Measurements from ENCODE around the gene FHL2.
A peak's percentile ranks its signal among the peaks of the same experiment; 100 is the strongest.
"Not testable (repeated sequence)": the region's sequence is repeated elsewhere in the genome, so short reads cannot be mapped to it uniquely, and the experiment has no call there.

Gene FHL2

DNA sequence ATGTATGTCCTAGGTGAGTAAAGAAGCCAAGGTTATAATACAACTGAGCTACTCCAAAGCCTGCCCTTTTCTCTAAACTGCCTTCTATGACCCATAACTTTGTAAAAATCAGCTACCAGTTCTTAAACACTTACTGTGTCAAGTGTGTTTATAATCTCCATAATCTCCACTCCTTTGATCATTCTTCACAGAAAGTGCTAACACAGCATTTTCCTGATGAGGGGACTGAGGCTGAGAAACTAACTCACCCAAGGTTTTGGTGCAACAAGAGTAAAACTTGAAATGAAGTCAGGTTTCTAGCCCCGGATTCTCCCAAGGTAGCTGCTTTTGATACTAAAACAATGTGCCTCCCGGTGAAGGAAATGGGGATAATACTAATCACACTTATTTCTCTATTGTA is 63.4 kb downstream of the FHL2 start:
- DNase-seq, result no peak

DNA sequence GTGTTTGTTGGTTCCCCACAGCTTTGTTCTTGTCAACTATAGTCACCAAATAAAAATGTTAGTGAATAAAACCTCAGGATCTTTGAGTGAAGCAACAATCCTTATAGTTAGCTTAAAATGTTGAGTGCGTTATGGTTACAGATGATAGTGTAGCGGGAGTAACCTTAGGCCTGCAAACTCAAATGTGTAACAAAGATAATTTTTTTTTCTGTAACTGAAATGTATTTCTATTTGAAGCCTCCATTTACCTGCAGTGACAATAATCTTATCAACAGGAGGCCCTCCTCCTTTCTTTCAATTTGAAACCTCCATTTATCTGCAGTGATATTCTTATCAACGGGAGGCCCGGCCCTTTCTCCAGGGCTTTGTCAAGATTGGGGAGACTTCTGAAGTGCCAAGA is 64.6 kb downstream of the FHL2 start:
- DNase-seq, result no peak

DNA sequence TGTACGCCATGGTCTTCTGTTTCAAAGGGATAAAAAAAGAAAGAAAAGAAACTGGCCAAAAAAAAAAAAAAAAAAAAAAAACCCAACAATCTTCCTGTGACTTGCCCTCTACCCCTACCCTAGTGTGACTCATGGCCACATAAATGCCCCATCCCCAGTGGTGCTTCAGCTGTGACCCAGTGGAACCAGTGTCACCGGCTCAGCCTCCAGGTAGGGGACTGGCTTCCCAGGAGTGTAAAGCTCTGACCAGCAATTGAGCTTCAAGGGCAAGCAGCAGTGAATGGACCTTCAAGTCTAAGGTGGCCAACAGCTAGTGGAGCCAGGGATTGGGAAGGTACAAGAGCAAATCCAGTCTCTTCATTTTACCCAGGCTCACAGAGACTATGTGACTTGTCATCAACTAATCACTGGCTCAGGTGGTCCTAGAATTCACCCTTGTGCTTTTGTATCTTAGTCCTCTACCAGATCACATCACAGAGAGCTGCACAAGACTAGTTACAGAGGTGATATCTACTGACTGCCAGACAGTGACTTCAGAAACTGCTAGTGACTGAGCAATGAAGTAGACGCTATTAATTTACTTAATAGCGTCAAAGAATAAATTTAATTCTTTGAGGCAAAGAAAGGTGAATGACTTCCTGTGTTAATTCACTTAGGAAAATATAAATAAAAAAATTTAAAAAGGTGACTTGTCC is 68.0 kb downstream of the FHL2 start:
- no peak for DNase-seq

DNA sequence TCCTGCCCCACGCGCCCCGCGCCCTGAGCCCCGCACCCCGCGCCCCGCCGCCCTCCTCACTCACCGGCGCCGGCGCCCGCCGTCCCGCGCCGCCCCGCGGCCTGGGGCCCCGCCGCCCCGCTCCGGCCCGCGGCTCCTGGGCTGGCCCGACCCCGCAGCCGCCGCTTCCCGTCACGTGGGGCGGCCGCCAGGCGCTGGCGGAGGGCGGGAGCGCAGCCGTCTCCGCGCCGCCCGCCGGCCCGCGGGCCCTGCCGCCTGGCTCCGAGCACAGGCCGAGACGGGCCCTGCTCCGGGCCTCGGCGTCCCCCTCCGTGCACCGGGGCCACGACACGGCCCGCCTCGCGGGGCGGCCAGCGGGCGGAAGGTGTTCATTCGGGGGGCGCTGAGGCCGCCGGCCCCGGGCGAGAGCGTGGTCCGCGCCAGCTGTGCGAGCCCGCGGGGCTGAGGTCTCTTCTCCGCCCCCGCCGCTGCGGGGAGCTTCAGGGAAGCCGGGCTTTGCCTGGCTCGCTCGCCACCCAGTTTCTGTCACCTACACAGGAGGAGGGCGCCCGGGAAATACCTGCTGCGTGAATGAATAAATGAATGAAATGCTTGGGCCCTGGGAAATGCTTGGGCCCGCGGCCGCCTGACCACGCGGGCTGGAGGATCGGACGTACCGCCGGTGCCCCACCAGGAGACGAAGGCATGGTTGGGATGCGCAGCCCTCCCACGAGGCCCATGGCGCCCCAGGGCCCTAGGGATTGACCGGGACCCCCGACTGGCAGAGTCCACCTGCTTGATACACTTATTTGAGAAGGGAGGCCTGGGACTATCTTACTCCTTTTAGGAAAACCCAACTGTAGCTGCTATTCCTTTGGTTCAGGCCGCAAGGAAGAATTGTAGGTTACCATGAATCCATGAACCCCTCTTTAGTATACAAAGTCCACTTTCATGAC is 69.0 kb downstream of the FHL2 start, which contains the start of gene TGFBRAP1:
Gene TGFBRAP1, minus strand, starts transcription at position 175 of the 935 bp plus-strand sequence. CDS start 21,434 bp downstream, outside the sequence.
- DNase-seq, result peak; percentile 51

DNA sequence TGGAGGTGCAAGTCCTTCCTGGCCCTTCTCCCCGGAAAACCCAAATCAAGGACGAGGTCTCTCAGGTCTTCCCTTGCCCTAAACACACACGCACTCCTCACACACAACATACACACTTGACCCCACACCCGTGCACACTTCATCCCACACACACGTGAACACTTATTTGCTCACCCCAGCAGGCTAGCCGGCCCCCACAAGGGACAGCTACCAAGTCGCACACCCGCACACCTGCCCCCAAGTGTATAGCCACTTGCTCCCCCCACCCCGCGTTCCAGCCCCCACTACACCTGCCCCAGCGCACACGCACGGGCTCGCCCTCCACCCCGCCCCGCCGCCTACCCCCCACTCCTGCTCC is 69.7 kb downstream of the FHL2 start:
- DNase-seq, result peak; percentile 4

DNA sequence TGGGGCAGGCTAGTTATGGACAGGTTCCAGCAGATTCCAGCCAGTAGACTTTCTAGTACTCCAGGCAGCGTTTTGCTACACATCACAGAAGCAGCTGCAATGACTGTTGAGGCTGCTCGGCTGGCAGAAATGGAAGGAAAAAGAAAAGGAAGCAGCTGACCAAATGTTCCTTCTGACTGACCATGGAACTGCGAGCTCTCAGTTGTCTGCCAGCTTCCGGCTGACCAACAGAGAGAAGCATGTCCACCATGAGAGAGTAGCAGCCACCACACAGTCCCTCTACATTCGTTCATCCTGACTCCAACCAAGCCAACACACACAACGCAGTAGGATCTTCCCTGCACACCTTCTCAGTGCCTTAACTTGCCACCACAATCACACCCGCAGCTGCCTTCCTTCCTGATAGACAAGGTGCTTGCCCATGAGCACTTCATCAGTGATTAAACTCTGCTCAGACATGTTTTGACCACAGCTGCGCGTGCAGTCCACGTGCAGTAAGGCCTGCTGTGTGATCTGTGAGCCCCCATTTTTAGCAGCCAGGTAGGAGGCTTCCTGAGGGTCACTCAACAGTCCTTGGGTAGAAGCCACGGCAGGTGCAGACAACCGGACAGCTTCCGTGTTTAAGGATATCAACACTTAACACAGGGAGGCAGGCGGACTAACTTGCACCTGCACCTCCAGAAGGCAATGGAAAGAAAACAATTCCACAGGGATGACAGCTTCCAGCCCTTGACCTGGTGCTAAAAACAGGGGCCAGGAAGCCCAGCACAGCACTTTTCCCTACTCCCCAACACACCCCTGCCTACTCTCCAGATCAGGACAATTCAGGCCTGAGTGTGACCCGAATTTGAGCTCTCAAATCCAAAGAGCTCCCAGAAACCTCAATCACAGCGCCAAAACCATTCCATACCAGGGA is 70.3 kb downstream of the FHL2 start:
- peak; percentile 19 for DNase-seq

DNA sequence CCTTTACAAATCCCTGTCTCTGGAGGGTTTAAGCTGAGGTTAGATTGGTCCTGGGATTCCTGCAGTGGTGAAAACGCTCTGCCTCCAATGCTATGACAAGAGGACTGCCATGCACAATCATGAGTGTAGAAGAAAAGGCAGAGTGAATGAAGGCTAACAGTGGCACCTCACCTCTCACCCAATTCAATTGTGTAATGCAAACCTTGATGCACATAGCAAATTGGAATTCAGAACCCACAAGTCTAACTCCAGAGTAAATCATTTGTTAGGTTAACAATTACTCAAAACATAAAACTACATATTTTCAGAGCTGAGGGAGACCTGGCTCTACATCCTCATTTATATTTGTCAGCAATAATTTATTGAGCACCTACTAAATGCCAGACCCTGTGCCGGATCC is 71.2 kb downstream of the FHL2 start:
- no peak for DNase-seq

DNA sequence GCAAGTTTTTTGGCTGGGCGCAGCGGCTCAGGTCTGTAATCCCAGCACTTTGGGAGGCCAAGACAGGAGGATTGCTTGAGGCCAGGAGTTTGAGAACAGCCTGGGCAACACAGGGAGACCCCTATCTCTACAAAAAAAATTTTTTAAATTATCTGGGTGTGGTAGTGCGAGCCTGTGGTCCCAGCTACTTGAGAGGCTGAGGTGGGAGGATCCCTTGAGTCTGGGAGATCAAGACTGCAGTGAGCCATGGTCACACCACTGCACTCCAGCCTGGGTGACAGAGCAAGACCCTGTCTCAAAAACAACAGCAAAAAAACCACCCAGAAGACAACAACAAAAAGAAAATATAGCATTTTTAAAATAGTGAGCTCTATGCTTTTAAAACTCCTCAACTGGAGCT is 71.6 kb downstream of the FHL2 start:
- DNase-seq, result not testable (repeated sequence)

DNA sequence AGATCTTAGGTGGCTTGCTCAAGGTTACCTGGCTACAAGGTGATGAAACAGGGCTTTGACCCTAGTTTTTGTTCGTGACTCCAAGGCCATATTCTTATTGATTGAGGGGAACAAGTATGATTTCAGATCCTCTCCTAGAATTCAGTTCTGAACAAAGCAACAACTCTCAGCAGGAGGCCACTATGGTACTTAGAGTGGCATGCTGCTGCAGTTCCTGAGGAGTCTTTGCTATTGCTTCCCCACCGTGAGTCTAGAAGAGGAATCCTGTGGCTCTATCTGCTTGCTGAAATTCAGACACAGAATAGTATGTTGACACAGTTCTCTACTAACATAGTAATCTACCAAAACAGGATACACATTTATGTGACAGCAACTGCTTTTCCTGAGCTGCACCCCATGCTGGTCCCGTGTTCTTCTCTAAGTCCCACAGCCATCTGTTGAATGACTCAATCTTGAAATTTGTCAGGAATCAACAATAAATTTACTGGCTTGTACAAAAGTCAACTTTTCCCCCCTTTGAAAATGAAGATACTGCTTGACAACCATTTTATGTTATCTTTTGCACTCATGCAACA is 73.4 kb downstream of the FHL2 start:
- no peak for DNase-seq

DNA sequence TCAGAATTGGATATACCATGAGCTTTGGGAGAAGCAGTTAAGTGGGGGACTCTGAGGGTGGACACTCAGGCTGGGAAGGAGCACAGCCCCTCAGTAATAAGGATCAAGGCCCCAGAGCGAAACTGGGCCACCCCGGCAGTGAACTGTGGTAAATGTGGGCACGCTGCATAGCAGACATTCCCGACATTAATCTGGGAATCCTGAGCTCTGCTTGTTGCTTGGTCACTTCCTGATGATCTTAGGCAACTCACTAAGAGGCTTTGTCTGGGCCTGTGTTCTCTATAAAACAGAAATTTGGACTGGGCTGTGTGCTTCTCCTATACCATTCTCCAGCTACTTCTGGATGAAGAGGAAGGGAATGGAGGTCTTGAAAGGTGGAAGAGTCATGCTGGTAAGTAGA is 74.1 kb downstream of the FHL2 start:
- no peak for DNase-seq

DNA sequence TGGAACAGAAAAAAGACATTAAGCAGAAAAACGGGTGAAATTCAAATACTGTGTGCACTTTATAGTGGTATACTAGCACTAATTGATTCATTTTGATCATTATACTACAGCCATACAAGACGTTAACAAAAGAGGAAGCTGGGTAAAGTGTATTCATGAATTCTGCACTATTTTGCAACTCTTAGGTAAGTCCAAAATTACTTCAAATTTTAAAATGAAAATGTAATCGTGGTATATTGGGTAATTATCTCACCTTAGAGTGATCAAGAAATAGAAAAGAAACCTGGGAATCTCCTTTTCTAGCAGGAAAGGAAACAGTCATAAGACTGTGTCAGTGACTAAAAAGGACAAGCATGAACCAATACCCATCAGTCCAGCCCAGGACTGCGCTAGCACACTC is 74.8 kb downstream of the FHL2 start:
- no peak for DNase-seq

DNA sequence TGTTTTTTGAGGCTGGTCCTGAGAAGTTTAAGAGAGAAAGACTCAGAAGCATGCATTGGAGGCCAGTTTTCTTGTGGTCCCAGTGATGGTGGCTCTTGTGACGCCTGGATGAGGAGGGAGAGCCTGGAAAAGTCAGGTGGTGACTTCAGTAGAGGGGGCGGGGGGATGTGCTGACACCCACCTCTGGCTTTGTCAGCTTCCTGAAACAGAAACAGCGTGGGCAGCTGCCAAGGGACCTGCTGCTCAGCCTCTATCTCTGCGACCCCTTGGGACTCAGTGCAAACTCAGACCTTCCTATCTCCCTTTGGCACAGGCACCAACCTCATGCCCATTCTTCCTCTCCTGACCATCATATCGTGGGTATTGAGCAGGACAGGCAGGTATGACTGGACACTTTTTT is 75.7 kb downstream of the FHL2 start:
- no peak for DNase-seq

DNA sequence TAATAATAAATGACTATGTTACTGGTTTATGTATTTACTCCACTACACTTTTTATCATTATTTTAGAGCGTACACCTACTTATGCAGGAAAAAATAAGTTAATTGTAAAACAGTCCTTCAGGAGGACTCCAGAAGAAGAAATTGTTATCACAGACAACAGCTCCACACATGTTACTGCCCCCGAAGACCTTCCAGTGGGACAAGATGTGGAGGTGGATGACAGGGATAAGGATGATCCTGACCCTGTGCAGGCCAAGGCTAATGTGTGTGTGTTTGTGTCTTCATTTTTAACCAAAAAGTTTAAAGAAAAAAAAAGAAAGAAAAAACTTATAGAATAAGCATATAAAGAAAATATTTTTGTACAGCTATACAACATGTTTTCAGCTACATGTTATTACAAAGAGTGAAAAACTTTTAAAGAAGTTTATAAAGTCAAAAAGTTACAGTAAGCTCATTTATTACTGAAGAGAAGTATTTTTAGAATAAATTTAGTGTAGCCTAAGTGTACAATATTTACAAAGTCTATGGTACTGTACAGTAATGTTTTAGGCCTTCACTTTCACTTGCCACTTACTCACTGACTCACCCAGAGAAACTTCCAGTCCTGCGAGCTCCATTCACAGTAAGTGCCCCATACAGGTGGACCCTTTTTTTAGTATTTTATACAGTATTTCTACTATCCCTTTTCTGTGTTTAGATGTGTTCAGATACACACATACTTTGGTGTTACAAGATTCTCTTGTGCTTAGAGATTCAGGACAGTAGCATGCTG is 76.8 kb downstream of the FHL2 start:
- DNase-seq, result no peak

DNA sequence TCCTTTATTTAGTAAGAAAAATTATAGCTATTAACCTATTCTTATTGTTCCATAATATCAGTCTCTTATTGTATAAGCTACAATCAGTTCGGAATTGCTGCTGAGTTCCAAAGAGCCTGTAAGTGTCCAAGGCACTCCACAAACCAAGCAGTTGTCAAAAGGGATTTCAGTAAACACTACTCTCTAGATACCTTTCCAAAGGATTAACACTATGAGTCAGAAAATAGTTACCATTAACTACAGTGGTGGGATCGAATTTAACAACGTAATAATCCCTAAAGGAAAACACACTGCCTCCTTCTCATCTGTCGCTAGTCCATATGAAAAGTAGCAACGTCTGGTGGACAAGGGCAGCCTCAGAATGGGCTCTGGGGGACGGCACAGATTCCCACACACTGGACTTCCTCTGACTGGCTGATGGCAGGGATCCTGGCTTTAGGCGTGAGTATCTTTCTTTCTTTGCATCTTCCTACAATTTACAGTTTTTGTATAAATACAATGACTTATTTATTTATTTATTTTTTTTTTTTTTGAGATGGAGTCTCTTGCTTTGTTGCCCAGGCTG is 78.1 kb downstream of the FHL2 start:
- DNase-seq, result no peak

DNA sequence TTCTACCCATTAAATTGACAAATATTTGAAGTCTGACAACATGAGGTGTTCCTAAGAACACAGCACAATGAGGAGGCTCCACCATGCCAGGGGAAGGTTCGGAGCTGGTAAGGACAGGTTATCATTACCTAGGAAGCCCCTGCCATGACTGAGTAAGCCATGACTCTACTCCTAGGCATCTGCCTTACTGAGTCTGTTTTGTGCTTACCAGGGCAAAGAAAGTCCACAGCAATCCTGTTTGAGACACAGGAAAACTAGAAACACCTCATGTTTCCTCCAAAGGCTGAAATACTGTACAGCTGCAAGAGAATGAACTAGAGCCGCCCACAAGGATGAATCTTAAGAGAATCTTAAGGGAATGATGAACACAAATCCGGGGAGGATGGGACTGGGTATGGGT is 80.9 kb downstream of the FHL2 start:
- no peak for DNase-seq

DNA sequence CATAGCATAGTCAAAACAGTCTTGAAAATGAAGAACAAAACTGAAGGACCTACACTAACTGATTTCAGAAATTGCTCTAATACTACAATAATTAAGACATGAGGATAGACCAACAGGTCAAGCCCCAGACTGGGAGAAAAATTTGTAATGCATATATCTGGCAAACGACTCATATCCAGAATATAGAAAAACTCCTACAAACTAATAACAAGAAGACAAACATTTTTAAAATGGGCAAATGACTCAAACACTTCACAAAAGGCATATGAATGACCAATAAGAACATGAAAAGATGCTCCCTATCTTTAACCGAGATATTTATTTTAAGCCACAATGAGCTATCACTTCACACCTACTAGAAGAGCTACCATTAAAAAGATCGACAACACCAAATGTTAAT is 83.5 kb downstream of the FHL2 start:
- no peak for DNase-seq

DNA sequence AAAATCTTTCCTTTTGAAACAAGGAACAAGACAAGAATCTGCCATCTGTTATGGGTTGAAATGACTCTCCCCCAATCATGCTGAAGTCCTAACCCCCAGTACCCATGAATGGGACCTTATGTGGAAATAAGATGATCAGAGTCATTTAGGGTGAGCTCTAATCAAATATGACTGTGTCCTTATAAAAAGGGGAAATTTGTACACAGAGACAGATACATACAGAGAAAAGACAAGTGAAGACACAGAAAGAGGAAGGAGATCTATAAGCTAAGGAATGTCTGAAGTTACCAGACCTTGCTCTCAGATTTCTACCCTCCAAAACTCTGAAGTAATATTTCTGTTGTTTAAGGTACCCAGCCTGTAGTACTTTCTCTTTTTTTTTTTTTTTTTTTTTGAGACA is 85.0 kb downstream of the FHL2 start:
- no peak for DNase-seq

Data from CD4-positive, alpha-beta T cell treated with Interferon gamma for 1 hour (primary cell).